HG03108 (cell line): ENCODE data around the gene KIF6.
"Not testable (repeated sequence)": the region's sequence is repeated elsewhere in the genome, so short reads cannot be mapped to it uniquely, and the experiment has no call there.

ENCODE experiments used
- ATAC-seq: cut with Tn5 transposase; IDR thresholded peaks from one replicate; pipeline ENCODE4 v1.9.1; 2021; ENCODE audit warnings: moderate library complexity; ENCODE audit not compliant: unreplicated experiment

KIF6 gene

GRCh38 chr6:39707962-39708683, 17.1 kb downstream of the KIF6 start:
- no peak for ATAC-seq

GRCh38 chr6:39706819-39707335, 18.3 kb downstream of the KIF6 start:
- ATAC-seq: no peak

- ATAC-seq: no peak
These were observed 22.9 kb downstream of the KIF6 start for GRCh38 chr6:39702265-39702664.

DNA sequence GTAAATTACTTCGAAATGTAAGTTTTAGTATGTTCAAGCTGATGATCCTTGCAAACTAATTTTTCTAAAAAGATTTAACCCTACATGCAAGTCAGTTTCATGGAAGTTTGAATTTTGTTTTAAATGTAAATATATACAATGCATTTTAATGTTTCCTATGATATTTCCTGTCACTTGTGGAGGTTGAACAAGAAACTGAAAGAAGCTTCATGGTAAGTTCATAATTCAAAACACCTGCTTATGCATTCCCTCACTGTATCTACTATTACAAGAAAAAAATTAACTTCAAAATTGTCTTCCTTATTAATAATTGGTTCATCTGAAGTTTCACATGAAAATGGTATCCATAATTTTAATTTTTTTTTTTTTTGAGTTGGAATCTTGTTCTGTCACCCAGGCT, 24.8 kb downstream of the KIF6 start:
- no peak for ATAC-seq

DNA sequence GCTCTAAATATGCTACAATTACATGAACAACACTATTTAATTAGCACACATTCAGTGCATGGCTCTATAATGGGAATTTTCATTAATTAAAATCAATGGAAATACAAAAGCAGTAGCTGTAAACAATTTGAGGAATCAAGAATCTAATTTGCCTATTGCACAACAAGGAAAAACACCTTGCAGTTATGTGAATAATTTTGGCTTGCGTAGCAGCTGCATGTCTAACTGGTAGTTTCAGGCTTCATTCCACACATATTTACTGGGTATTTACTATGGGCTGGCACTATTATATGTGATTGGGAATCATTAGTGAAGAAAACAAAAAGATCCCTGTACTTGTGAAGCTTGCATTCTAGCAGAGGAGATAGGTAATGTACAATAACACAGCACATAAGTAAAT, 26.4 kb downstream of the KIF6 start:
- no peak for ATAC-seq

- ATAC-seq: no peak
These were observed 28.0 kb downstream of the KIF6 start for GRCh38 chr6:39696986-39697788.

DNA sequence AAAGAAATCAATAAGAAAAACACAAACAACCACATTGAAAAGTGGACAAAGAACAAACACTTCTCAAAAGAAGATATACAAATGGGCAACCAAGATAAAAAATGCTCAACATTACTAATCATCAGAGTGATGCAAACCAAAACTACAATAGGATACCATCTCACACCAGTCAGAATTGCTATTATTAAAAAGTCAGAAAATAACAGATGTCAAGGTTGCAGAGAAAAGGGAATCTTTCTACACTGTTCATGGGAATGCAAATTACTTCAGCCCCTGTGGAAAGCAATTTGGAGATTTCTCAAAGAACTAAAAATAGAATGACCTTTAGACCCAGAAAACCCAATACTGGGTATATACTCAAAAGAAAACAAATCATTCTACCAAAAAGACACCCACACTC, 29.8 kb downstream of the KIF6 start:
- no peak for ATAC-seq

GRCh38 chr6:39693206-39693605, 32.0 kb downstream of the KIF6 start:
- ATAC-seq: no peak

GRCh38 chr6:39688494-39688893, 36.7 kb downstream of the KIF6 start:
- no peak for ATAC-seq

DNA sequence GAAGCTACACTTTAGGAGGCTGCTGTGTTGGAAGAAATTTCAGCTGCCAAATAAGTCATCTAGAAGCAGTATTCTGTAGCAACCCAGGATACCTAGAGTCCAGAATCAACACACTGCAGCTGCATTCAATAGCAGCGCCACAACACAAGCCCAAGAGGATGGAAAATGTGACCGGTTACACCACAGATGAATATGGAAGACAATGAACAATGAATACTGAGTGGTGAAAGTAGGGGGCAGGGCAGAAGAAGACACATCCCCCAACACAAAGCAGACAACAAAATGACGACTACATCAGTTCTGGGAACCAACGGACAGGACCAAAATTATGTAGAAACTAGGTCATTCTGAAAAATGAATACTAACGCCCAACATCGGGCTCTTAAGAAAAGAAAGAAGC, 38.2 kb downstream of the KIF6 start:
- no peak for ATAC-seq

DNA sequence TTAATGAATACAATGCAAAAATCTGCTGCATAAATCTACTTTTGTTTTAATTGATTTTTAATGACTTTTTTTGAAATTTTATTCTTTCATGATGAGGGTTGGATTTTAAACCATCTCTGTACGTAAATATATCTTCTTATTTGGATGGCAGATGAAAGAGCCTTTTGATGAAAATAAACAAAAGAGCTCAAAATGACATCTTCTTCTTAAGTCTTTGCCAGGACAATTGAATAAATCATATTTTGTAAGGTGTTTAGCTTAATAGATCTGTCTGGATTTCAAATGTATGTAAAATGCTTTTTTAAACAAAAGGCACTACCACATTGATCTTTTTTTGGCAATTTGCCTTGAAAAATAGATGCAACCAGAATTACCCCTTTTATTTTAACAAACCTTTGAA, 39.3 kb downstream of the KIF6 start:
- ATAC-seq: no peak

GRCh38 chr6:39685489-39685826, 39.8 kb downstream of the KIF6 start:
- no peak for ATAC-seq

DNA sequence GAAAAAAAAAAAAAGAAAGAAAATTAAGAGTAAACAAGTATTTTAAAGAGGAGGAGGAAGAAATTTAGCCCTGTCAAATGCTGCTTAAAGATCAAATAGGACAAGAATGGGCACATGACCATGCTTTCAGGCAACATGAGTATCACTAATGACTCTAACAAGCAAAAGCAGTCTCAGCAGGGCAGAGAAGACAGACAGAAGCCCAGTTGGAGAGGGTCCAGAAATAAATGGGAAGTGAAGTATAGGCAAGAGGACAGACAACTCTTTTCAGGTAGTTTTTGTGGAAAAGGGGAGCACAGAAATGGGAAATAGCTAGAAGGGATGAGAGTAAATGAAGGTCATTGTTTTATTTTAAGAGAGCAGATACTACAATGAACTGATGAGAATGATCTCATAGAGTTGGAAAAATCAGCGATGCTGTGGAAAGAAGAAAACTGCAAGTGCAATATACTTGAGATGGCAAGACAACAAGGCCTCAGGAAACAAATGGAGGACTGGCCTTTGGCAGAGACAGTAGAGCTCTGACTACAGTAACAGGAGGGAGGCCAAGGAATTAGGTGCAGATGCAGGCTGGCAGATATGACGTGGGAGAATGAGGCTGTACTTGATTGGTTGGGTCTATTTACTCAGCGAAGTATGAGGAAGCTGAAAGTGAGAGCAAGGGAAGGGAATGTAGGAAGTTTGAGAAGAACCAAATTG, 40.3 kb downstream of the KIF6 start:
- ATAC-seq: no peak

GRCh38 chr6:39681674-39682121, 43.5 kb downstream of the KIF6 start:
- no peak for ATAC-seq

GRCh38 chr6:39678914-39679313, 46.3 kb downstream of the KIF6 start:
- no peak for ATAC-seq

DNA sequence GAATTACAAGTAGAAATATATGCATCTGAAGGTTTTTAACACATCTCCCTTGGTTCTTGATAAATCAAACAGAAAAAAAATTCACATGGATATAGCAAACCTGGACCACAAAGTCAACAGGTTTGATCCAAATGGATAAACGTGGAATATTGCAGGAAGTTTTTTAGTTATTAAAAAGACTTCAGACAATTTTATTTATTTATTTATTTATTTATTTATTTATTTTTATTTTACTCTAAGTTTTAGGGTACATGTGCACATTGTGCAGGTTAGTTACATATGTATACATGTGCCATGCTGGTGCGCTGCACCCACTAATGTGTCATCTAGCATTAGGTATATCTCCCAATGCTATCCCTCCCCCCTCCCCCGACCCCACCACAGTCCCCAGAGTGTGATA, 47.9 kb downstream of the KIF6 start:
- ATAC-seq: not testable (repeated sequence)

DNA sequence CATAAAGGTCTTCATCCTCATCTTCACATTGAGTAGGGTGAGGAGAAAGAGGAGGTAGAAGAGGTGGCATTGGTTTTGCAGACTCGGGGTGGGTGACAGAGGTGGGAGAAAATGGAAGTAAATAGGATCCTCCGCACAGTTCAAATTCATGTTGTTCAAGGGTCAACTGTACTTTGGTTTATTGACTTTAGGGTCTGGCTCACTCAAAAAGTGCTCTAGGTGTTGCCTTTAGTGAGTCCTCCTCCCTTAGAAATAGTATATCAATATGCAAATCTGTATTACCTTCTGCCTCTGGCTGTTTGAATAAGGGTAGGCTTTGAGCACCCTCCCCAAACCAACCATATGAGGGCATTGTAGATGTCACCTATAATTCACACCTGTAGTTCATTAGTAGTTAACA, 54.7 kb downstream of the KIF6 start:
- no peak for ATAC-seq

GRCh38 chr6:39669973-39670342, 55.2 kb downstream of the KIF6 start:
- no peak for ATAC-seq

DNA sequence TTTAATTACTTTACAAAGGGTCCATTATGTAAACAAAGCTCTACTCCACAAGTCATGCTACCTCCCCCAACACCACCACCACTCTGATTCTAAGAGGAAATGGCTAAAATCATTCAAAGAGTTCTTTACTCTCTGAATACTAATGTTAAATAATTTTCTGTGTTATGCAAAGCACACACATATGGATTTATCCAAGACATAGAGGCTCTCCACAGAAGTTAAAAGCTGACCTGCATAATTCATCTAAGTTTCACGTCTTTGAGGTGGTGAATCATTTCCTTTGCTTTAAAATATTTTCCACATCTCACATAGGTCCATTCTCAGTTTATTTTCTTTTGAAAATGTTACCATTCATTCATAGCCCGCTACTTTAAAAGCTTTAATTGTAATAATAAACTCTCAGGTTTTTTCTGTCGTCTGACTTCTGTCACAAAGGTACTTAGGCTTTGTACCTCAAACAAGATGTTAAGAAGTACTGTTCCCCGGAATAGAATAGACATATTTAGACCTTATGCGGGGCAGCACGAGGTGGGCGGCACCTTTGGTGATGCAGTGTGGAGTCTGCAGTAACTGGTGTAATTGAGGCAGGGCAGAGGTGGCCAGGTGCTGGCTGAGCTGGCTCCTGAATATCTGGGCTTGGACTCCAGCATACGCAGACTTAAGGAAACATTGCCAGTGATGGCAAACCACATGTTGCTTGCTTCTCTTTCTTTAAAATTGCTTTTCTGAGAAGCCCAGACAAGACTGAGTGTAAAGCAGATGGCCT, 55.8 kb downstream of the KIF6 start:
- ATAC-seq: no peak

DNA sequence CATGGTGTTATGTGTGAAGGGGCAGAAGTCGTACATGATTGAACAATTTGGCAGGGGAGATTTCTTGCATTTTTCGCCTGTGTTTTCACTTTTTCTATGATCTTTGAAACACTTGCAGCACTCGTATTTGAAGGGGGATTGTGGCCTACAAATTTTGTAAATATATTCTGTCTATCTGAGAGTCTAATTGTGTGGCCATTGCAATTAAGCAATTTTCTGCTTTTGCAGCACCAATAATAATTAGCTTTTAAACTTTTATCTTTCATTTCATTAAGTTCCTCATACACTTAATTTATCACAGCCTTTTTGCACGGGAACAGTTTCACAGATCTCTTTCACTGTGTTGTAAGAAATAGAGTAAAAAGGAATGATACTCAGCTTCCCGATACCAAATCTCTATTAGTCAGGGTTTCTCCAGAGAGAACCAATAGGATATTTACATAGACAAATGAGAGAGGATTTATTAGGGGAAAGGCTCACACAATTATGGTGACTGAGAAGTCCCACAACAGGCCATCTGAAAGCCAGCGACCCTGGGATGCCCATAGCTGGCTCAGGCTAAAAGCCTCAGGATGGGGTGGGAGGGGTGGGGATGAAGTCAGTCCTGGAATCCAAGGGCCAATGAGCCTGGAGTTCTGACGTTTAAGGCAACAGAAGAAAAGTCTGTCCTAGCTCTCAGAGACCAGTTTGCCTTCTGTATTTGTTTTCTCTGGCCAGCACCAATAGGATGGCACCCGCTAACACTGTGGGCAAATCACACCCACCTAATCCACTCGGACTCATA, 58.3 kb downstream of the KIF6 start:
- ATAC-seq: no peak
